GM12801 (cell line): ENCODE results near the gene ZNF275.

Source experiments
- TF ChIP-seq, protein P1 (sequence below): IDR thresholded peaks from one replicate; pipeline ENCODE4 v1.5.1; 2011; ENCODE audit warnings: control low read depth; ENCODE audit not compliant: insufficient read length; ENCODE audit errors: extremely low read depth

The ZNF275 gene

DNA sequence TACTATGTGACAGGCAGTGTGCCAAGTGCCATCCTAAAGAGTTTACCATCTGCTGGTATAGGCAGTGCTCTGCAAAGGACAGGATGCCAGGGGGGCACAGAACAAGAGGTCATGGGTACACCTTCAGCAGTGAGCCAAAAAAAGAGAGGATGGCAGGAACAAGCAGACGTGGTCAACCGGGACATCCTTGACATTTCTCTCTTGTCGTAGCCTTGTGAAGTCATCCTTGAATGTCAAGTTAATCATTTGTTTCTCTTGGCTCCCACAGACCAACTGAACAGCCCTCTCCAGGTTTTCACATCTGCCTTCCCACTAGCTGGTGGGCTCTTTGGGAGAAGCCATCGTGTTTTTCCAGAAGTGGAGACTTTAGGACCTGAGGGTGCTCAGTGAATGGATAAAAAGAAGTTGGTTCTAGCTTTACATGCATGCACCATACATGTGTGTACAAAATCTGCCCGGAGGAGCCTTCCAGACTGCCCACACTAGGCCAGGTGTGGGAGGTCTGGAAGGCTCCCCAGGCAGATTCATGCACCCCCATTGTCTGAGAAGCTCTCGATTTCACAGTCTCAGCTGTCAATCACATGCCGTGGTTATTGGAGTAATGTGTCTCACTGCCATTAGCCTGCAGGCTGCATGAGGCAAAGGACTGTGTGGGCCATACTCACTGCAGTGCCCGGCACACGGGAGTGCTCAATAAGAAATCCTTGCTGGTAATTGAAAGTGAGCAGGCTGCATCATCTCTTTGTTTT lies 28.8 kb upstream of the ZNF275 start:
- TF ChIP-seq, protein P1, sequence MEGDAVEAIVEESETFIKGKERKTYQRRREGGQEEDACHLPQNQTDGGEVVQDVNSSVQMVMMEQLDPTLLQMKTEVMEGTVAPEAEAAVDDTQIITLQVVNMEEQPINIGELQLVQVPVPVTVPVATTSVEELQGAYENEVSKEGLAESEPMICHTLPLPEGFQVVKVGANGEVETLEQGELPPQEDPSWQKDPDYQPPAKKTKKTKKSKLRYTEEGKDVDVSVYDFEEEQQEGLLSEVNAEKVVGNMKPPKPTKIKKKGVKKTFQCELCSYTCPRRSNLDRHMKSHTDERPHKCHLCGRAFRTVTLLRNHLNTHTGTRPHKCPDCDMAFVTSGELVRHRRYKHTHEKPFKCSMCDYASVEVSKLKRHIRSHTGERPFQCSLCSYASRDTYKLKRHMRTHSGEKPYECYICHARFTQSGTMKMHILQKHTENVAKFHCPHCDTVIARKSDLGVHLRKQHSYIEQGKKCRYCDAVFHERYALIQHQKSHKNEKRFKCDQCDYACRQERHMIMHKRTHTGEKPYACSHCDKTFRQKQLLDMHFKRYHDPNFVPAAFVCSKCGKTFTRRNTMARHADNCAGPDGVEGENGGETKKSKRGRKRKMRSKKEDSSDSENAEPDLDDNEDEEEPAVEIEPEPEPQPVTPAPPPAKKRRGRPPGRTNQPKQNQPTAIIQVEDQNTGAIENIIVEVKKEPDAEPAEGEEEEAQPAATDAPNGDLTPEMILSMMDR: no peak

DNA sequence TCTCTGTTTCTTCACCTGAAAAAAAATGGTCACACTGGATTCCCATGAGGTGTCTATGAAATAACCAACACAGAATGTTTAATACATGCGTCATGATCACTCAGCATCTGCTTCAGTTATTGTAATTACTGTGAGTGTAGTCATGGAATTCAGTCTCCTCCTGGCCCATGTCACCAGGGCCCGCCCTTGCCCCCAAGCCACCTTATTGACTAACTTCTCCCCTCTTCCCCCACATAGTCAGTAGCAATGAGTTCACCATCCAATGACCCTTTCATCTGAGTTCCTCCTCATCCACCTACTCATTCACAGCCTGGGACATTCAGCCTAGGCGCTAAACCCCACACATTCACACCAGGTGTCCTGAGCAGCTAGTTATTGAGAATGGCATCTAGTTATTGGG lies 28.0 kb upstream of the ZNF275 start:
- TF ChIP-seq, protein P1: no peak

DNA sequence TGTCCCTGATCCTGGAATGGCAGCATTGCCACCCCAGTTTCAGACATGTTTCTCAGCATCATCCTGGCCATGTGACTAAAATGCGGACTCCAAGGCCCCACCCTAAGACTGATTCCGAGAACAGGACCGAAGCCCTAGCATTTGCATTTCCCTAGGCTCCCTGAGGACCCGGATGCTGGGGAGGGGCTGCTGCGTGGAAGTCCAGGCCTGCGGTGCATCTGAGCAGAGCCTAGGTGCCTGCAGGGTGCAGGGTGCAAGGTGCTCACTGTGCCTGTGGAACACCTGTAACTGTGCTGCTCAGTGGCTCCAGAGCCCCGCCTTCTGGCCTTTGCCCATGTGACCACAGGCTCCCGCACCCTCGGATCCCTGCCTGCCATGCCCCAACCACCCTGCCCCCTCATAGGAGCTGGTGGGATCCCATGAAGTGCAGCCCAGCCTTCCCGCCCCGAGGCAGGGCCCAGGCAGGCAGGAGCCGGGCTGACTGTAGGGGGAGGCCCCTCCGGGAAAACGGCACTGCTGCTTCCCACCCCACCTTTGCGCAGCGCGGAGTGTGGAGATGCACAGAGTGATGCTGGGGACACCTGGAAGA lies 27.3 kb upstream of the ZNF275 start:
- TF ChIP-seq, protein P1: no peak

DNA sequence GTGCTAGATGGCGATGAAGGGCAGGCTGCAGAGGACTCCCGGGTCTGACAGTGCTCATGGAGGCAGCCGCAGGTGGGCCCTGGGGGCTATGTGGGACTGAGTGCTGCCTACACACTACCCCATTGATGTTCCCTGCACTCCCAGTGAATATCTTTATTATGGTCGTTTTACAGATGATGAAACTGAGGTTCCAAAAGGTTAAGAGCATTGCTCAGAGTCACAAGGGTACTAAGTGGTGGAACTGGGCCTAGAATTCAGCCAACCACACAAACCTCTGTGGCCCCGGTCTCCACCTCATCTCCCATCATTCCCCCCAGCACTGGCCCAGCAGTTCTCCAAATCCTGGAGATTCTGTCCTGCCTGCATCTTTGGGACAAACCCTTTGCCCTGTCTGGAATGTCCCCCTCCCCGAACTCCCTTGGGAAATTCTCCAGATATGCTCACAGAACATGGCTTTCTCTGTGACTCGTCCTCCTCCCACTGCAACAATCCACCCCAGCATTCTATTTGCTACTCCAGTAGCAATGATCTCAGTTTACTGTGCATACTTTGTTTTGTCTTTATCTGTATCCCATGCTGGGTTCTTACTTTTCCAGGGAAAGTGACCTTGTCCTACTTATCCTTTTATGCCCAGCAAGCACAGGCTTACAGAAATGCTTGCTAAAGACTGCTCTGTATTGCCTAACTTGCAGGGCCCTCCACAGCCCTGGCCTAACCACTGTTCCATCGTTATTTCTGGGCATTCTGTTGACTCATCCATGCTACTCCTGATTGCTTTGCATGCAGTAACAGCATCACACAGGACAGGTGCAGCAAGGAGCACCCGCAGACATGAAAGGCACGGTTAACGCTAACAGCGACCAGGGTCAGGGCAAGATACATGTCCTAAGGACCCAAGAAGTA lies 26.4 kb upstream of the ZNF275 start:
- TF ChIP-seq, protein P1: no peak

DNA sequence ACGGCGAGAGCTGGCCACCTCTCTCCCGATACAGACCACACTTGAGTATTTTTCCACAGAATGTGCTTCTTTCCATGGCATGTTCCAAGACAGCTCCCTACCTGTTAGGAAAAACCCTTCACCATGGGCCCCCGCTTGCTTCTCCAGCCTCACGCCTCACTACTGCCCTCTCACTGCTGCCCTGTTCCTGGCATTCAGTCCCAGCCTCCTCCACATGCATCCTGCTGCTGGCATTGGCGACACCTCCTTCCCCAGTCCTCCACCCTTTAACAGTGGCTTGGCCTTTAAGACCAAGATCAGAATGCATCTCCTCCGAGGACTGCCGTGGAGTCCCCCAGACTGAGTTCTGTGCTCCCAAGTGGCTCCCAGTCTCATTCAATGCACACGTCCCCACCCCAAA lies 23.1 kb upstream of the ZNF275 start:
- TF ChIP-seq, protein P1: no peak

DNA sequence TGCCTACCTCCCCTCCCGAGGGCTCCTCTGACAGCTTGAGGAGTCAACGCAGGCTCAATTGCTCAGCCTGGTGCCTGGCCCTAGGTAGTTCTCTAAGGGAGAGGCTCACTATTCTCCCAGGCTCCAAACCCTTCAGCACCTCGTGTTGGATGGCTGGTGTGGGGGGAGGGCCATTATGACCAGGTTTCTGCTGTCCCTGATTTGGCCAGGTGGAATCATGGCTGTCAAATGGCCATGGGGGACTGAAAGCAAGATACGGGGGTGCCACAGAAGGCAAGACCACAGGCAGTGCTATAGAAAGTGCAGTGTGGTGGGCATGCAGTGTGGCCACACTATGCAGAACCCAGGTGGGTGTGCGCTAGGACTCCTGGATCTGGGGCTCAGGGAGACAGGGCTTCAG lies 21.9 kb upstream of the ZNF275 start:
- TF ChIP-seq, protein P1: no peak

DNA sequence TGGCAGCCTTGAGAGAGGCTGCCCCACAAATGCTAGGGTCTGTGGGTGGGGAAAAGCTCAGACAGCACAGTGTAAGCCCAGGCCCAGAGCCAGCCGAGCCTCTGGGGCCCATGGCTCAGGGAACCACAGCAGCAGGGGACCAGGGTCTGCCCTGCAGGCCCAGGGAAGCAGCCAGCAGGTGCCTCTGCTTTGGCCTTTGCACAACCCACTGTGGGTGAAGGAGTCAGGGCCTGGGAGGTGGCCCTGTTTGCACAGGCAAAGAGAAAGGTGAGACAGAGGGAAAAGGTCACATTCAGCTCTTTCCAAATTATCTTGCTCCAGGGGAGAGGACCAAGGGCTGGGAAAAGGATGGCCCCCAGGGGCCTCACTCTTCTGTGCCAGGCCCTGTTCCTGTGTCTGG lies 21.1 kb upstream of the ZNF275 start:
- TF ChIP-seq, protein P1: no peak
